H9 (cell line): ENCODE data around the gene MYH2. TPM values are rescaled to one million over a fixed set of nuclear protein-coding genes. Genes with fewer than 3 reads are reported as not detected.

Experiments used
- DNase-seq: peaks from one replicate; pipeline ENCODE4 v3.0.0-alpha.2; 2017
- H2AFZ ChIP-seq: one replicate; pipeline ENCODE4 v1.6.1; 2013; ENCODE audit warnings: mild to moderate bottlenecking, low read length, control low read depth, moderate library complexity
- H2AK5ac ChIP-seq: 2 replicates; pipeline ENCODE4 v1.6.1; 2013; ENCODE audit warnings: low read length, control low read depth, mixed read lengths; ENCODE audit not compliant: insufficient read length
- H2BK120ac ChIP-seq: one replicate; pipeline ENCODE4 v1.6.1; 2013; ENCODE audit warnings: low read depth, mild to moderate bottlenecking, low read length, control low read depth, inconsistent platforms; ENCODE audit not compliant: poor library complexity, severe bottlenecking
- H2BK12ac ChIP-seq: 2 replicates; pipeline ENCODE4 v1.6.1; 2013; ENCODE audit warnings: low read length, control low read depth, mixed read lengths, low read depth; ENCODE audit not compliant: insufficient read length
- H2BK15ac ChIP-seq: 2 replicates; pipeline ENCODE4 v1.6.1; 2013; ENCODE audit warnings: low read depth, low read length, control low read depth
- H2BK20ac ChIP-seq: one replicate; pipeline ENCODE4 v1.6.1; 2013; ENCODE audit warnings: low read depth, mild to moderate bottlenecking, low read length, control low read depth, inconsistent platforms; ENCODE audit not compliant: poor library complexity, severe bottlenecking
- H2BK5ac ChIP-seq: 2 replicates; pipeline ENCODE4 v1.6.1; 2013; ENCODE audit warnings: low read length, control low read depth, mixed read lengths; ENCODE audit not compliant: insufficient read length
- H3K14ac ChIP-seq: 2 replicates; pipeline ENCODE4 v1.6.1; 2013; ENCODE audit warnings: low read length, control low read depth; ENCODE audit not compliant: insufficient read depth
- H3K18ac ChIP-seq: 2 replicates; pipeline ENCODE4 v1.6.1; 2013; ENCODE audit warnings: low read depth, mild to moderate bottlenecking, mixed read lengths, low read length, control low read depth; ENCODE audit not compliant: insufficient read length
- H3K23ac ChIP-seq: 2 replicates; pipeline ENCODE4 v1.6.1; 2013; ENCODE audit warnings: low read length, control low read depth, mixed read lengths, low read depth; ENCODE audit not compliant: insufficient read length
- H3K23me2 ChIP-seq: 2 replicates; pipeline ENCODE4 v1.6.1; 2013; ENCODE audit warnings: low read depth, mild to moderate bottlenecking, mixed read lengths, low read length, control low read depth; ENCODE audit not compliant: insufficient read length, poor library complexity, severe bottlenecking
- H3K27ac ChIP-seq: 2 replicates; pipeline ENCODE4 v1.5.1; 2013; ENCODE audit warnings: low read length, control low read depth, mixed read lengths, low read depth; ENCODE audit not compliant: insufficient read length
- H3K27me3 ChIP-seq: 2 replicates; pipeline ENCODE4 v1.6.1; 2013; ENCODE audit warnings: low read length, control low read depth, inconsistent platforms; ENCODE audit not compliant: insufficient read depth
- H3K4ac ChIP-seq: 2 replicates; pipeline ENCODE4 v1.6.1; 2013; ENCODE audit warnings: low read depth, mild to moderate bottlenecking, control low read depth, inconsistent platforms, low read length, moderate library complexity
- H3K4me1 ChIP-seq: 2 replicates; pipeline ENCODE4 v1.6.1; 2013; ENCODE audit warnings: low read length, control low read depth, inconsistent platforms; ENCODE audit not compliant: insufficient read depth
- H3K4me2 ChIP-seq: 2 replicates; pipeline ENCODE4 v1.6.1; 2013; ENCODE audit warnings: low read length, control low read depth, mixed read lengths; ENCODE audit not compliant: insufficient read length, insufficient read depth
- H3K56ac ChIP-seq: 2 replicates; pipeline ENCODE4 v1.6.1; 2013; ENCODE audit warnings: low read depth, mild to moderate bottlenecking, mixed read lengths, low read length, control low read depth; ENCODE audit not compliant: insufficient read length
- H3K79me1 ChIP-seq: 2 replicates; pipeline ENCODE4 v1.6.1; 2013; ENCODE audit warnings: low read depth, mild to moderate bottlenecking, moderate library complexity, low read length, control low read depth, inconsistent platforms; ENCODE audit not compliant: insufficient read depth, poor library complexity, severe bottlenecking
- H3K79me2 ChIP-seq: 2 replicates; pipeline ENCODE4 v1.6.1; 2013; ENCODE audit warnings: low read length, control low read depth, inconsistent platforms; ENCODE audit not compliant: insufficient read depth
- H3K9ac ChIP-seq: 2 replicates; pipeline ENCODE4 v1.6.1; 2013; ENCODE audit warnings: low read length, control low read depth, mixed read lengths; ENCODE audit not compliant: insufficient read length; ENCODE audit errors: extremely low read depth
- H3K9me3 ChIP-seq: one replicate; pipeline ENCODE4 v1.6.1; 2013; ENCODE audit warnings: low read depth, low read length, inconsistent platforms; ENCODE audit not compliant: control insufficient read depth
- H3T11ph ChIP-seq: one replicate; pipeline ENCODE4 v1.6.1; 2013; ENCODE audit warnings: mild to moderate bottlenecking, low read length, control low read depth, inconsistent platforms
- H4K20me1 ChIP-seq: one replicate; pipeline ENCODE4 v1.6.1; 2013; ENCODE audit not compliant: control insufficient read depth, insufficient read length, insufficient read depth
- H4K5ac ChIP-seq: 2 replicates; pipeline ENCODE4 v1.6.1; 2013; ENCODE audit warnings: low read depth, mild to moderate bottlenecking, mixed read lengths, low read length, control low read depth; ENCODE audit not compliant: insufficient read length
- H4K8ac ChIP-seq: replicated peaks from 2 replicates; pipeline ENCODE4 v1.6.1; 2013; ENCODE audit warnings: low read length, control low read depth, mixed read lengths, low read depth; ENCODE audit not compliant: insufficient read length
- H4K91ac ChIP-seq: 2 replicates; pipeline ENCODE4 v1.6.1; 2013; ENCODE audit warnings: low read depth, mild to moderate bottlenecking, moderate library complexity, mixed read lengths, low read length, control low read depth; ENCODE audit not compliant: insufficient read length
- H3K27ac Mint-ChIP-seq, 3 experiments: 2 replicates in 2 of 3; 3 replicates in 1 of 3; pipeline ENCODE4 v1.8.0; 2020 to 2021; ENCODE audit warnings: mixed read lengths in 3 of 3, mild to moderate bottlenecking in 1 of 3, moderate library complexity in 1 of 3
- H3K27me3 Mint-ChIP-seq: 2 replicates; pipeline ENCODE4 v1.8.0; 2021; ENCODE audit warnings: low read depth, mild to moderate bottlenecking, moderate library complexity, mixed read lengths
- H3K36me3 Mint-ChIP-seq, 3 experiments: 2 replicates in 2 of 3; 3 replicates in 1 of 3; pipeline ENCODE4 v1.8.0; 2020 to 2021; ENCODE audit warnings: low read depth in 3 of 3, mixed read lengths in 3 of 3; ENCODE audit not compliant: insufficient read depth in 1 of 3
- H3K4me1 Mint-ChIP-seq, 2 experiments: 2 replicates each; pipeline ENCODE4 v1.8.0; 2020; ENCODE audit warnings: mixed read lengths in 2 of 2
- H3K4me3 Mint-ChIP-seq, 2 experiments: 2 replicates in 1 of 2; 3 replicates in 1 of 2; pipeline ENCODE4 v1.8.0; 2020 to 2021; ENCODE audit warnings: mild to moderate bottlenecking in 2 of 2, mixed read lengths in 2 of 2, moderate library complexity in 1 of 2
- H3K9me3 Mint-ChIP-seq, 2 experiments: 2 replicates in 1 of 2; 3 replicates in 1 of 2; pipeline ENCODE4 v1.8.0; 2020; ENCODE audit warnings: mild to moderate bottlenecking in 2 of 2, mixed read lengths in 2 of 2, moderate library complexity in 1 of 2
- WGBS: extraction: QIAGEN DNeasy Blood & Tissue Kit; methylation state at CpG from one replicate; pipeline ENCODE4 v1.1.7; 2013; ENCODE audit warnings: missing lambda C conversion rate, low lambda C conversion rate, mixed read lengths; ENCODE audit not compliant: insufficient read length; ENCODE audit errors: extremely low coverage; 5-methylcytosine and 5-hydroxymethylcytosine counted together
- total RNA-seq: library from RNA; stranded (reverse); gene quantifications from 2 replicates; pipeline ENCODE4 v1.2.1, GENCODE V29; 2021
- TF ChIP-seq, protein P1 (sequence below): fragments of 200-600 bp; sonication (generic); conservative IDR thresholded peaks from 3 replicates; pipeline ENCODE4 v1.8.0; 2021; ENCODE audit warnings: antibody characterized with exemption, mild to moderate bottlenecking

The MYH2 gene
- total RNA-seq, 1 experiment from 2014 or later: 0.68 TPM

DNA sequence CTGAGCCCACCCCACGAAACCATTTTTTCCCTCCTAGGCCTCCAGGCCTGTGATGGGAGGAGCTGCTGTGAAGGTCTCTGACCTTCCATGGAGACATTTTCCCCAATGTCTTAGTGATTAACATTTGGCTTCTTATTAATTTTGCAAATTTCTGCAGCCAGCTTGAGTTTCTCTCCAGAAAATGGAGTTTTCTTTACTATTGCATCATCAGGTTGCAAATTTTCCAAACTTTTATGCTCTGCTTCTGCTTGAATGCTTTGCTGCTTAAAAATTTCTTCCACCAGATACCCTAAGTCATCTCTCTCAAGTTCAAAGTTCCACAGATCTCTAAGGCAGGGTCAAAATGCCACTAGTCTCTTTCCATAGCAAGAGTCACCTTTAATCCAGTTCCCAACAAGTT is 67.2 kb downstream of the MYH2 start:
- H3K4me1 Mint-ChIP-seq: no peaks in the 10 kb centered on the region
- H2BK20ac ChIP-seq: no peak overlapping the region
- H3K23me2 ChIP-seq: no peaks in the 10 kb centered on the region
- no peak overlapping the region for H3K18ac ChIP-seq
- H3K23ac ChIP-seq: no peak overlapping the region
- H2BK120ac ChIP-seq: no peak overlapping the region
- H2AFZ ChIP-seq: no peak overlapping the region
- no peak overlapping the region for H2BK12ac ChIP-seq
- H3K27ac Mint-ChIP-seq: no peak overlapping the region
- H3K79me2 ChIP-seq: no peaks in the 10 kb centered on the region
- H3K4me3 Mint-ChIP-seq: no peak overlapping the region
- H3K4me1 ChIP-seq: no peaks in the 10 kb centered on the region
- WGBS: no CpG with 5 or more reads among the region's 1 CpG
- H3K9ac ChIP-seq: no peak overlapping the region
- H3K14ac ChIP-seq: no peak overlapping the region
- H3K56ac ChIP-seq: no peak overlapping the region
- H2BK15ac ChIP-seq: no peak overlapping the region
- H3K79me1 ChIP-seq: no peaks in the 10 kb centered on the region
- no peak overlapping the region for H4K5ac ChIP-seq
- H3K4me2 ChIP-seq: no peak overlapping the region
- no peaks in the 10 kb centered on the region for H3K9me3 ChIP-seq
- H3K9me3 Mint-ChIP-seq: peaks cover 39 to 53% of the 10 kb centered on the region in 2 experiments
- H4K91ac ChIP-seq: no peak overlapping the region
- H4K8ac ChIP-seq: no peak overlapping the region
- no peak overlapping the region for H2AK5ac ChIP-seq
- H3K27me3 Mint-ChIP-seq: no peaks in the 10 kb centered on the region; the same call in 1 of the 2 replicates
- no peaks in the 10 kb centered on the region for H4K20me1 ChIP-seq
- H2BK5ac ChIP-seq: no peak overlapping the region
- peaks cover 15 to 36% (median 22%) of the 10 kb centered on the region in 3 experiments for H3K36me3 Mint-ChIP-seq
- no peak overlapping the region for H3K27ac ChIP-seq
- no peak overlapping the region for H3K4ac ChIP-seq
- no peak overlapping the region for H3T11ph ChIP-seq
- no peak for DNase-seq
- no peaks in the 10 kb centered on the region for H3K27me3 ChIP-seq
- TF ChIP-seq, protein P1, sequence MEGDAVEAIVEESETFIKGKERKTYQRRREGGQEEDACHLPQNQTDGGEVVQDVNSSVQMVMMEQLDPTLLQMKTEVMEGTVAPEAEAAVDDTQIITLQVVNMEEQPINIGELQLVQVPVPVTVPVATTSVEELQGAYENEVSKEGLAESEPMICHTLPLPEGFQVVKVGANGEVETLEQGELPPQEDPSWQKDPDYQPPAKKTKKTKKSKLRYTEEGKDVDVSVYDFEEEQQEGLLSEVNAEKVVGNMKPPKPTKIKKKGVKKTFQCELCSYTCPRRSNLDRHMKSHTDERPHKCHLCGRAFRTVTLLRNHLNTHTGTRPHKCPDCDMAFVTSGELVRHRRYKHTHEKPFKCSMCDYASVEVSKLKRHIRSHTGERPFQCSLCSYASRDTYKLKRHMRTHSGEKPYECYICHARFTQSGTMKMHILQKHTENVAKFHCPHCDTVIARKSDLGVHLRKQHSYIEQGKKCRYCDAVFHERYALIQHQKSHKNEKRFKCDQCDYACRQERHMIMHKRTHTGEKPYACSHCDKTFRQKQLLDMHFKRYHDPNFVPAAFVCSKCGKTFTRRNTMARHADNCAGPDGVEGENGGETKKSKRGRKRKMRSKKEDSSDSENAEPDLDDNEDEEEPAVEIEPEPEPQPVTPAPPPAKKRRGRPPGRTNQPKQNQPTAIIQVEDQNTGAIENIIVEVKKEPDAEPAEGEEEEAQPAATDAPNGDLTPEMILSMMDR: no peak
